Measurements from ENCODE around the gene ASRGL1.
"Not testable (repeated sequence)": the region's sequence is repeated elsewhere in the genome, so short reads cannot be mapped to it uniquely, and the experiment has no call there.

GRCh38 chr11:62386083-62386482 lies 48.8 kb downstream of the ASRGL1 start:
- TF ChIP-seq, protein P1, sequence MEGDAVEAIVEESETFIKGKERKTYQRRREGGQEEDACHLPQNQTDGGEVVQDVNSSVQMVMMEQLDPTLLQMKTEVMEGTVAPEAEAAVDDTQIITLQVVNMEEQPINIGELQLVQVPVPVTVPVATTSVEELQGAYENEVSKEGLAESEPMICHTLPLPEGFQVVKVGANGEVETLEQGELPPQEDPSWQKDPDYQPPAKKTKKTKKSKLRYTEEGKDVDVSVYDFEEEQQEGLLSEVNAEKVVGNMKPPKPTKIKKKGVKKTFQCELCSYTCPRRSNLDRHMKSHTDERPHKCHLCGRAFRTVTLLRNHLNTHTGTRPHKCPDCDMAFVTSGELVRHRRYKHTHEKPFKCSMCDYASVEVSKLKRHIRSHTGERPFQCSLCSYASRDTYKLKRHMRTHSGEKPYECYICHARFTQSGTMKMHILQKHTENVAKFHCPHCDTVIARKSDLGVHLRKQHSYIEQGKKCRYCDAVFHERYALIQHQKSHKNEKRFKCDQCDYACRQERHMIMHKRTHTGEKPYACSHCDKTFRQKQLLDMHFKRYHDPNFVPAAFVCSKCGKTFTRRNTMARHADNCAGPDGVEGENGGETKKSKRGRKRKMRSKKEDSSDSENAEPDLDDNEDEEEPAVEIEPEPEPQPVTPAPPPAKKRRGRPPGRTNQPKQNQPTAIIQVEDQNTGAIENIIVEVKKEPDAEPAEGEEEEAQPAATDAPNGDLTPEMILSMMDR (IDR thresholded peaks at IDR 0.05), result not testable (repeated sequence)
- not testable (repeated sequence) for TF ChIP-seq EP300, POLR2A, POLR2AphosphoS5 (IDR thresholded peaks at IDR 0.05)

Measured in gastroesophageal sphincter (tissue), 3 donors.